GM19023 (cell line): ENCODE data around the gene EXOC4.
"Not testable (repeated sequence)": the region's sequence is repeated elsewhere in the genome, so short reads cannot be mapped to it uniquely, and the experiment has no call there.

Experiments used
- ATAC-seq: cut with Tn5 transposase; IDR thresholded peaks from one replicate; pipeline ENCODE4 v1.9.1; 2021; ENCODE audit warnings: mild to moderate bottlenecking, moderate library complexity; ENCODE audit not compliant: unreplicated experiment

EXOC4 gene

GRCh38 chr7:133955208-133955607, 702.3 kb downstream of the EXOC4 start:
- ATAC-seq: no peak

- no peak for ATAC-seq
These were observed 705.0 kb downstream of the EXOC4 start for GRCh38 chr7:133957845-133958244.

GRCh38 chr7:133958822-133959221, 705.9 kb downstream of the EXOC4 start:
- ATAC-seq: no peak

GRCh38 chr7:133959505-133959904, 706.6 kb downstream of the EXOC4 start:
- no peak for ATAC-seq

GRCh38 chr7:133961724-133962123, 708.8 kb downstream of the EXOC4 start:
- ATAC-seq: no peak

GRCh38 chr7:133962646-133963045, 709.8 kb downstream of the EXOC4 start:
- ATAC-seq: no peak

- ATAC-seq: no peak
These were observed 710.8 kb downstream of the EXOC4 start for GRCh38 chr7:133963629-133964028.

- no peak for ATAC-seq
These were observed 718.7 kb downstream of the EXOC4 start for GRCh38 chr7:133971625-133972024.

GRCh38 chr7:133973710-133974109, 720.8 kb downstream of the EXOC4 start:
- no peak for ATAC-seq

- no peak for ATAC-seq
These were observed 722.3 kb downstream of the EXOC4 start for GRCh38 chr7:133975130-133975529.

- ATAC-seq: no peak
These were observed 723.3 kb downstream of the EXOC4 start for GRCh38 chr7:133976140-133976539.

GRCh38 chr7:133977409-133978274, 724.8 kb downstream of the EXOC4 start:
- no peak for ATAC-seq

- ATAC-seq: no peak
These were observed 725.8 kb downstream of the EXOC4 start for GRCh38 chr7:133978502-133979295.

GRCh38 chr7:133980804-133981203, 727.9 kb downstream of the EXOC4 start:
- ATAC-seq: no peak

- no peak for ATAC-seq
These were observed 731.0 kb downstream of the EXOC4 start for GRCh38 chr7:133983685-133984419.

- no peak for ATAC-seq
These were observed 732.4 kb downstream of the EXOC4 start for GRCh38 chr7:133985300-133985699.

- no peak for ATAC-seq
These were observed 734.7 kb downstream of the EXOC4 start for GRCh38 chr7:133987582-133987981.

GRCh38 chr7:133993547-133993946, 740.7 kb downstream of the EXOC4 start:
- no peak for ATAC-seq

- not testable (repeated sequence) for ATAC-seq
These were observed 741.2 kb downstream of the EXOC4 start for GRCh38 chr7:133994100-133994499.

- no peak for ATAC-seq
These were observed 744.6 kb downstream of the EXOC4 start for GRCh38 chr7:133997463-133997862.

- ATAC-seq: no peak
These were observed 746.3 kb downstream of the EXOC4 start for GRCh38 chr7:133999178-133999577.
